ENCODE results near the gene NECAB3. TPM values are rescaled to one million over a fixed set of nuclear protein-coding genes. Genes with fewer than 3 reads are reported as not detected.

Gene NECAB3
- total RNA-seq, 5 donors from 2014 or later (not counting 1 experiment from before 2014, with no cell fraction given) = 8.5 to 33.9 (median 28.9) TPM

- Histone ChIP-seq H3K9me3 (no peaks in the 10 kb centered on the region), H3K27ac (ENCODE audit: low read length) (no peak overlapping the region), H3K36me3 (ENCODE audit: control insufficient read depth in 2 of 2, extremely low read depth in 1 of 2, insufficient read depth in 1 of 2, low read length in 1 of 2) (peaks cover 0 to 3% of the 10 kb centered on the region in 2 donors), H3K27me3 (replicated peaks in 1 of 2; ENCODE audit: control insufficient read depth in 2 of 2, extremely low read depth in 1 of 2, insufficient read depth in 2 of 2, low read length in 1 of 2) (peaks cover 0 to 8% of the 10 kb centered on the region in 2 experiments), H3K4me3 (ENCODE audit: control insufficient read depth in 1 of 2, extremely low read depth in 1 of 2, low read length in 1 of 2) (no peak overlapping the region), H3K4me1 (ENCODE audit: control insufficient read depth in 1 of 2, extremely low read depth in 1 of 2, insufficient read depth in 2 of 2, low read length in 2 of 2) (peaks cover 0 to 8% of the 10 kb centered on the region in 2 experiments)
- ChIA-PET CTCF (interaction anchor here in 1 of 2 donors (0.6 kb wide), 1 partner anchor 270 kb away, joined by 3 read pairs; no protein-coding TSS in a partner anchor), POLR2A (no interaction called here)
- Mint-ChIP-seq H3K4me1 (peaks cover 4 to 10% (median 6%) of the 10 kb centered on the region in 3 donors), H3K36me3 (no peaks in the 10 kb centered on the region), H3K9me3 (no peaks in the 10 kb centered on the region), H3K27ac (no peak overlapping the region), H3K4me3 (no peak overlapping the region), H3K27me3 (peaks cover 0 to 2% of the 10 kb centered on the region in 2 donors)
- ATAC-seq (replicated peaks in 1 of 4) (peak; percentile 56 to 75 (median 63)), DNase-seq (peak in 18 of 35 experiments; percentile 13 to 64 (median 30))
- 74% methylated on average over 14 of the region's 16 CpGs for WGBS (ENCODE audit: insufficient coverage)
Measured at GRCh38 chr20:33653218-33653899, 20.9 kb downstream of the NECAB3 start.

- Histone ChIP-seq H3K27ac (ENCODE audit: low read length) (no peak overlapping the region), H3K27me3 (replicated peaks in 1 of 2; ENCODE audit: control insufficient read depth in 2 of 2, extremely low read depth in 1 of 2, insufficient read depth in 2 of 2, low read length in 1 of 2) (peaks cover 0 to 8% of the 10 kb centered on the region in 2 experiments), H3K36me3 (ENCODE audit: control insufficient read depth in 2 of 2, extremely low read depth in 1 of 2, insufficient read depth in 1 of 2, low read length in 1 of 2) (no peaks in the 10 kb centered on the region), H3K4me1 (ENCODE audit: control insufficient read depth in 1 of 2, extremely low read depth in 1 of 2, insufficient read depth in 2 of 2, low read length in 2 of 2) (peaks cover 0 to 23% of the 10 kb centered on the region in 2 experiments), H3K9me3 (no peaks in the 10 kb centered on the region), H3K4me3 (ENCODE audit: control insufficient read depth in 1 of 2, extremely low read depth in 1 of 2, low read length in 1 of 2) (no peak overlapping the region)
- no peak for ATAC-seq (replicated peaks in 1 of 4)
- POLR2A ChIA-PET = no interaction called here
- no peaks in the 10 kb centered on the region for H3K36me3 Mint-ChIP-seq
- DNase-seq = no peak
- H3K27ac Mint-ChIP-seq = no peak overlapping the region
- no peak overlapping the region for H3K4me3 Mint-ChIP-seq
- WGBS (ENCODE audit: insufficient coverage) = 81% methylated on average over 9 of the region's 13 CpGs
- CTCF ChIA-PET = interaction anchor here in 1 of 2 donors (1.4 kb wide), 1 partner anchor 17 kb away, joined by 3 read pairs; no protein-coding TSS in a partner anchor
- peaks cover 9 to 23% (median 11%) of the 10 kb centered on the region in 3 donors for H3K4me1 Mint-ChIP-seq
- peaks cover 0 to 2% of the 10 kb centered on the region in 2 donors for H3K27me3 Mint-ChIP-seq
- no peaks in the 10 kb centered on the region for H3K9me3 Mint-ChIP-seq
Measured at GRCh38 chr20:33651562-33652048, 22.6 kb downstream of the NECAB3 start.

- Mint-ChIP-seq H3K4me3 (no peak overlapping the region), H3K4me1 (peaks cover 9 to 23% (median 11%) of the 10 kb centered on the region in 3 donors), H3K9me3 (no peaks in the 10 kb centered on the region), H3K27ac (no peak overlapping the region), H3K36me3 (no peaks in the 10 kb centered on the region), H3K27me3 (peaks cover 0 to 2% of the 10 kb centered on the region in 2 donors)
- POLR2A ChIA-PET = no interaction called here
- H3K4me1 ChIP-seq (ENCODE audit: control insufficient read depth in 1 of 2, extremely low read depth in 1 of 2, insufficient read depth in 2 of 2, low read length in 2 of 2) = peaks cover 0 to 23% of the 10 kb centered on the region in 2 experiments
- no peaks in the 10 kb centered on the region for H3K36me3 ChIP-seq (ENCODE audit: control insufficient read depth in 2 of 2, extremely low read depth in 1 of 2, insufficient read depth in 1 of 2, low read length in 1 of 2)
- H3K9me3 ChIP-seq = no peaks in the 10 kb centered on the region
- no peak for ATAC-seq (replicated peaks in 1 of 4)
- no peak overlapping the region for H3K4me3 ChIP-seq (ENCODE audit: control insufficient read depth in 1 of 2, extremely low read depth in 1 of 2, low read length in 1 of 2)
- no peak for DNase-seq
- peaks cover 0 to 8% of the 10 kb centered on the region in 2 experiments for H3K27me3 ChIP-seq (replicated peaks in 1 of 2; ENCODE audit: control insufficient read depth in 2 of 2, extremely low read depth in 1 of 2, insufficient read depth in 2 of 2, low read length in 1 of 2)
- no peak overlapping the region for H3K27ac ChIP-seq (ENCODE audit: low read length)
- 92% methylated on average over 2 of the region's 10 CpGs for WGBS (ENCODE audit: insufficient coverage)
- CTCF ChIA-PET = no interaction called here
Measured at GRCh38 chr20:33650753-33651561, 23.3 kb downstream of the NECAB3 start.

- Histone ChIP-seq H3K36me3 (ENCODE audit: control insufficient read depth in 2 of 2, extremely low read depth in 1 of 2, insufficient read depth in 1 of 2, low read length in 1 of 2) (peaks cover 0 to 5% of the 10 kb centered on the region in 2 donors), H3K4me3 (ENCODE audit: control insufficient read depth in 1 of 2, extremely low read depth in 1 of 2, low read length in 1 of 2) (no peak overlapping the region), H3K4me1 (ENCODE audit: control insufficient read depth in 1 of 2, extremely low read depth in 1 of 2, insufficient read depth in 2 of 2, low read length in 2 of 2) (peaks cover 0 to 23% of the 10 kb centered on the region in 2 experiments), H3K27ac (ENCODE audit: low read length) (no peak overlapping the region), H3K27me3 (replicated peaks in 1 of 2; ENCODE audit: control insufficient read depth in 2 of 2, extremely low read depth in 1 of 2, insufficient read depth in 2 of 2, low read length in 1 of 2) (peaks cover 0 to 8% of the 10 kb centered on the region in 2 experiments), H3K9me3 (no peaks in the 10 kb centered on the region)
- ChIA-PET CTCF (no interaction called here), POLR2A (no interaction called here)
- ATAC-seq (replicated peaks in 1 of 4) = no peak
- no peak overlapping the region for H3K4me3 Mint-ChIP-seq
- no peaks in the 10 kb centered on the region for H3K9me3 Mint-ChIP-seq
- peaks cover 9 to 23% (median 11%) of the 10 kb centered on the region in 3 donors for H3K4me1 Mint-ChIP-seq
- no peak overlapping the region for H3K27ac Mint-ChIP-seq
- WGBS (ENCODE audit: insufficient coverage) = 94% methylated on average over 6 of the region's 11 CpGs
- peaks cover 6% of the 10 kb centered on the region for H3K36me3 Mint-ChIP-seq
- H3K27me3 Mint-ChIP-seq = peaks cover 0 to 2% of the 10 kb centered on the region in 2 donors
- no peak for DNase-seq
Measured at GRCh38 chr20:33650111-33650752, 24.0 kb downstream of the NECAB3 start.

- Mint-ChIP-seq H3K27me3 (no peaks in the 10 kb centered on the region), H3K4me3 (no peak overlapping the region), H3K36me3 (peaks cover 15% of the 10 kb centered on the region), H3K9me3 (no peaks in the 10 kb centered on the region), H3K27ac (no peak overlapping the region), H3K4me1 (peaks cover 9 to 23% (median 11%) of the 10 kb centered on the region in 3 donors)
- ChIA-PET POLR2A (no interaction called here), CTCF (no interaction called here)
- H3K9me3 ChIP-seq = no peaks in the 10 kb centered on the region
- peaks cover 0 to 23% of the 10 kb centered on the region in 2 experiments for H3K4me1 ChIP-seq (ENCODE audit: control insufficient read depth in 1 of 2, extremely low read depth in 1 of 2, insufficient read depth in 2 of 2, low read length in 2 of 2)
- H3K27me3 ChIP-seq (replicated peaks in 1 of 2; ENCODE audit: control insufficient read depth in 2 of 2, extremely low read depth in 1 of 2, insufficient read depth in 2 of 2, low read length in 1 of 2) = peaks cover 0 to 6% of the 10 kb centered on the region in 2 experiments
- H3K27ac ChIP-seq (ENCODE audit: low read length) = no peak overlapping the region
- no peak overlapping the region for H3K4me3 ChIP-seq (ENCODE audit: control insufficient read depth in 1 of 2, extremely low read depth in 1 of 2, low read length in 1 of 2)
- 87% methylated on average over 14 of the region's 19 CpGs for WGBS (ENCODE audit: insufficient coverage)
- H3K36me3 ChIP-seq (ENCODE audit: control insufficient read depth in 2 of 2, extremely low read depth in 1 of 2, insufficient read depth in 1 of 2, low read length in 1 of 2) = peaks cover 0 to 15% of the 10 kb centered on the region in 2 donors
- ATAC-seq (replicated peaks in 1 of 4) (no peak), DNase-seq (no peak)
Measured at GRCh38 chr20:33649201-33649681, 25.0 kb downstream of the NECAB3 start.
